ENCODE results near the gene LRP1. TPM values are rescaled to one million over a fixed set of nuclear protein-coding genes. Genes with fewer than 3 reads are reported as not detected.

Gene LRP1
- total and polyA plus RNA-seq, 2 experiments from 2014 or later: 28.5 to 77.5 TPM

GRCh38 chr12:57164454-57164853, 36.2 kb downstream of the LRP1 start:
- Histone ChIP-seq H3K36me3 (peaks cover 45% of the 10 kb centered on the region), H3K27me3 (no peaks in the 10 kb centered on the region), H3K9me3 (ENCODE audit: low read depth) (no peaks in the 10 kb centered on the region), H3K4me3 (no peak overlapping the region), H3K4me1 (ENCODE audit: low read depth) (no peaks in the 10 kb centered on the region), H3K27ac (no peak overlapping the region)
- TF ChIP-seq CTCF (IDR thresholded peaks at IDR 0.05; ENCODE audit: low read depth, low read length): no peak
- no peak for DNase-seq (ENCODE audit: low read depth in 1 of 2, low spot score in 1 of 2)

GRCh38 chr12:57164966-57165625, 36.8 kb downstream of the LRP1 start:
- H3K4me1 ChIP-seq (ENCODE audit: low read depth): no peaks in the 10 kb centered on the region
- H3K36me3 ChIP-seq: peaks cover 46% of the 10 kb centered on the region
- DNase-seq (ENCODE audit: low read depth in 1 of 2, low spot score in 1 of 2): peak in 1 of 2 donors; percentile 56
- H3K4me3 ChIP-seq: no peak overlapping the region
- H3K27me3 ChIP-seq: no peaks in the 10 kb centered on the region
- H3K27ac ChIP-seq: no peak overlapping the region
- TF ChIP-seq CTCF (IDR thresholded peaks at IDR 0.05; ENCODE audit: low read depth, low read length): no peak
- H3K9me3 ChIP-seq (ENCODE audit: low read depth): no peaks in the 10 kb centered on the region

- H3K9me3 ChIP-seq (ENCODE audit: low read depth): no peaks in the 10 kb centered on the region
- no peak overlapping the region for H3K4me3 ChIP-seq
- H3K27ac ChIP-seq: no peak overlapping the region
- peaks cover 46% of the 10 kb centered on the region for H3K36me3 ChIP-seq
- H3K4me1 ChIP-seq (ENCODE audit: low read depth): no peaks in the 10 kb centered on the region
- no peak for TF ChIP-seq CTCF (IDR thresholded peaks at IDR 0.05; ENCODE audit: low read depth, low read length)
- H3K27me3 ChIP-seq: no peaks in the 10 kb centered on the region
- no peak for DNase-seq (ENCODE audit: low read depth in 1 of 2, low spot score in 1 of 2)
These were observed 37.5 kb downstream of the LRP1 start for GRCh38 chr12:57165741-57166140.

- Histone ChIP-seq H3K9me3 (ENCODE audit: low read depth) (no peaks in the 10 kb centered on the region), H3K27me3 (no peaks in the 10 kb centered on the region), H3K4me3 (no peak overlapping the region), H3K36me3 (peaks cover 46% of the 10 kb centered on the region), H3K4me1 (ENCODE audit: low read depth) (no peaks in the 10 kb centered on the region), H3K27ac (no peak overlapping the region)
- TF ChIP-seq CTCF (IDR thresholded peaks at IDR 0.05; ENCODE audit: low read depth, low read length): no peak
- no peak for DNase-seq (ENCODE audit: low read depth in 1 of 2, low spot score in 1 of 2)
These were observed 38.7 kb downstream of the LRP1 start for GRCh38 chr12:57166971-57167371.

- Histone ChIP-seq H3K27ac (no peak overlapping the region), H3K9me3 (ENCODE audit: low read depth) (no peaks in the 10 kb centered on the region), H3K4me3 (no peak overlapping the region), H3K27me3 (no peaks in the 10 kb centered on the region), H3K4me1 (ENCODE audit: low read depth) (no peaks in the 10 kb centered on the region), H3K36me3 (peaks cover 43% of the 10 kb centered on the region)
- TF ChIP-seq CTCF (IDR thresholded peaks at IDR 0.05; ENCODE audit: low read depth, low read length): no peak
- DNase-seq (ENCODE audit: low read depth in 1 of 2, low spot score in 1 of 2): no peak
These were observed 39.8 kb downstream of the LRP1 start for GRCh38 chr12:57168058-57168457.

Measured in cardiac muscle cell (in vitro differentiated cells and primary cell).